HG03439 (cell line): Measurements from ENCODE around the gene ZRSR2.

Experiments
- ATAC-seq: cut with Tn5 transposase; IDR thresholded peaks from one replicate; pipeline ENCODE4 v1.9.1; 2021; ENCODE audit warnings: mild to moderate bottlenecking, moderate library complexity; ENCODE audit not compliant: unreplicated experiment

ZRSR2 gene

GRCh38 chrX:15849555-15849954 is 59.3 kb downstream of the ZRSR2 start:
- no peak for ATAC-seq

- no peak for ATAC-seq
Measured at GRCh38 chrX:15853586-15854079, 63.3 kb downstream of the ZRSR2 start.

GRCh38 chrX:15854080-15854655 is 63.9 kb downstream of the ZRSR2 start:
- peak; percentile 43 for ATAC-seq

- peak; percentile 96 for ATAC-seq
Measured at GRCh38 chrX:15854712-15855567, 64.7 kb downstream of the ZRSR2 start, which contains the start of gene AP1S2. AP1S2 (minus strand) TSS chrX:15854813; CDS start chrX:15852524, 2,289 bp downstream.

- ATAC-seq = no peak
Measured at GRCh38 chrX:15855568-15856221, 65.4 kb downstream of the ZRSR2 start.

GRCh38 chrX:15856222-15856587 is 65.9 kb downstream of the ZRSR2 start:
- no peak for ATAC-seq

- ATAC-seq = no peak
Measured at GRCh38 chrX:15856636-15857035, 66.4 kb downstream of the ZRSR2 start.

- no peak for ATAC-seq
Measured at GRCh38 chrX:15858051-15858450, 67.8 kb downstream of the ZRSR2 start.

- ATAC-seq = no peak
Measured at GRCh38 chrX:15860921-15861320, 70.6 kb downstream of the ZRSR2 start.

GRCh38 chrX:15864023-15864422 is 73.7 kb downstream of the ZRSR2 start:
- ATAC-seq = no peak

- no peak for ATAC-seq
Measured at GRCh38 chrX:15864629-15865028, 74.3 kb downstream of the ZRSR2 start.

- ATAC-seq = no peak
Measured at GRCh38 chrX:15866147-15866546, 75.9 kb downstream of the ZRSR2 start.

- ATAC-seq = no peak
Measured at GRCh38 chrX:15869695-15870094, 79.4 kb downstream of the ZRSR2 start.

GRCh38 chrX:15870310-15870709 is 80.0 kb downstream of the ZRSR2 start:
- ATAC-seq = no peak
